Right lobe of liver (tissue), 4 donors: Measurements from ENCODE around the gene ARFGAP3.

Source experiments
- CTCF ChIP-seq, 4 donors: fragments of 200-600 bp in 3 of 4; fragments of 450-650 bp in 1 of 4; IDR thresholded peaks; one replicate each; pipeline versions ENCODE4 v1.5.1 to v1.8.0; 2016 to 2022; ENCODE audit warnings: antibody characterized with exemption in 4 of 4, mild to moderate bottlenecking in 2 of 4
- POLR2A ChIP-seq: fragments of 450-650 bp; IDR thresholded peaks from one replicate; pipeline ENCODE4 v1.6.1; 2017; ENCODE audit warnings: antibody characterized with exemption, mild to moderate bottlenecking
- donor health status: DM: no; HTN: no; CAD: no.
- donor health status: DM: no; HTN: no; CAD: no.
- donor health status: DM: no; HTN: yes; CAD: no.

GRCh38 chr22:42788466-42788865, 68.6 kb downstream of the ARFGAP3 start:
- TF ChIP-seq CTCF (IDR thresholded peaks at IDR 0.05) = no peak
- no peak for TF ChIP-seq POLR2A
